HepG2 (cell line): ENCODE results near the gene SH2D2A. TPM values are rescaled to one million over a fixed set of nuclear protein-coding genes. Genes with fewer than 3 reads are reported as not detected.

Experiments used
- CCDC6 ChIP-seq: sonication (generic); formaldehyde crosslinking; IDR thresholded peaks from 2 replicates; pipeline ENCODE4 v1.8.1; 2022; ENCODE audit warnings: mild to moderate bottlenecking, missing genetic modification reagents, moderate library complexity
- KDM5B ChIP-seq: sonication (generic); formaldehyde crosslinking; IDR thresholded peaks from 2 replicates; pipeline ENCODE4 v1.4.0; 2020; ENCODE audit warnings: missing genetic modification reagents, mild to moderate bottlenecking, borderline replicate concordance
- MAFG ChIP-seq: sonication (generic); formaldehyde crosslinking; IDR thresholded peaks from 2 replicates; pipeline ENCODE4 v1.5.1; 2020; ENCODE audit warnings: mild to moderate bottlenecking, missing genetic modification reagents
- SOX13 ChIP-seq, 3 experiments: fragments of 450-650 bp in 1 of 3; sonication (generic) in 1 of 3; formaldehyde crosslinking in 1 of 3; IDR thresholded peaks in 2 of 3; conservative IDR thresholded peaks in 1 of 3; 2 replicates each; pipeline versions ENCODE4 v1.5.0 to v1.6.1; 2016 to 2020; ENCODE audit warnings: antibody characterized with exemption in 1 of 3, mild to moderate bottlenecking in 1 of 3, missing compliant biosample characterization in 1 of 3, missing genetic modification reagents in 1 of 3, moderate library complexity in 1 of 3
- STAT6 ChIP-seq: sonication (generic); formaldehyde crosslinking; IDR thresholded peaks from 2 replicates; pipeline ENCODE4 v1.4.0; 2020; ENCODE audit warnings: missing genetic modification reagents, mild to moderate bottlenecking, borderline replicate concordance
- TFDP2 ChIP-seq: sonication (generic); formaldehyde crosslinking; IDR thresholded peaks from 2 replicates; pipeline ENCODE4 v1.4.0; 2020; ENCODE audit warnings: missing genetic modification reagents
- TOE1 ChIP-seq: sonication (generic); formaldehyde crosslinking; IDR thresholded peaks from 2 replicates; pipeline ENCODE4 v1.4.0; 2020; ENCODE audit warnings: mild to moderate bottlenecking, missing genetic modification reagents
- ZBTB10 ChIP-seq: sonication (generic); formaldehyde crosslinking; IDR thresholded peaks from 2 replicates; pipeline ENCODE4 v1.4.0; 2020; ENCODE audit warnings: missing genetic modification reagents, borderline replicate concordance
- ZMAT3 ChIP-seq: sonication (generic); formaldehyde crosslinking; conservative IDR thresholded peaks from 2 replicates; pipeline ENCODE4 v1.7.0; 2021; ENCODE audit warnings: missing genetic modification reagents
- ZNF558 ChIP-seq: sonication (generic); formaldehyde crosslinking; IDR thresholded peaks from 2 replicates; pipeline ENCODE4 v1.9.0; 2022; ENCODE audit warnings: mild to moderate bottlenecking, missing genetic modification reagents, borderline replicate concordance
- ZNF678 ChIP-seq: sonication (generic); formaldehyde crosslinking; IDR thresholded peaks from 2 replicates; pipeline ENCODE4 v1.4.0; 2020; ENCODE audit warnings: mild to moderate bottlenecking, missing genetic modification reagents
- ZNF746 ChIP-seq: sonication (generic); formaldehyde crosslinking; IDR thresholded peaks from 2 replicates; pipeline ENCODE4 v1.8.0; 2022; ENCODE audit warnings: mild to moderate bottlenecking, missing genetic modification reagents
- ZNF761 ChIP-seq: sonication (generic); formaldehyde crosslinking; conservative IDR thresholded peaks from 2 replicates; pipeline ENCODE4 v1.4.0; 2020; ENCODE audit warnings: mild to moderate bottlenecking, missing genetic modification reagents
- ZSCAN25 ChIP-seq: sonication (generic); formaldehyde crosslinking; IDR thresholded peaks from 2 replicates; pipeline ENCODE4 v1.8.0; 2022; ENCODE audit warnings: mild to moderate bottlenecking, missing genetic modification reagents
- polyA plus RNA-seq, 8 experiments: library from polyadenylated mRNA; depleted of rRNA in 3 of 8; stranded (reverse) in 7 of 8; unstranded in 1 of 8; fragments of >200 nt; fragmentation: Illumina TruSeq in 4 of 8; extraction: Trizol in 4 of 8; gene quantifications; 2 replicates each; pipeline versions ENCODE4 v1.2.1 to v1.2.3, GENCODE V29; 2011 to 2016; ENCODE audit warnings: low read depth in 4 of 8, missing spikeins in 1 of 8, mixed read lengths in 1 of 8; ENCODE audit not compliant: insufficient read depth in 1 of 8
- total RNA-seq, 5 experiments: library from RNA; depleted of rRNA; stranded (reverse); fragments of >200 nt; fragmentation: Illumina TruSeq; extraction: Trizol; gene quantifications; 2 replicates each; pipeline ENCODE4 v1.2.3, GENCODE V29; 2016; ENCODE audit warnings: low read depth in 1 of 5
- TF ChIP-seq, protein P1 (sequence below): sonication (generic); formaldehyde crosslinking; IDR thresholded peaks from 2 replicates; pipeline ENCODE4 v1.5.0; 2020; ENCODE audit warnings: missing genetic modification reagents

SH2D2A gene
- total and polyA plus RNA-seq, 2 of the 13 experiments (the other 11 are each of a cell fraction or from before 2014, with no cell fraction given) = 0.57 to 0.73 TPM

DNA sequence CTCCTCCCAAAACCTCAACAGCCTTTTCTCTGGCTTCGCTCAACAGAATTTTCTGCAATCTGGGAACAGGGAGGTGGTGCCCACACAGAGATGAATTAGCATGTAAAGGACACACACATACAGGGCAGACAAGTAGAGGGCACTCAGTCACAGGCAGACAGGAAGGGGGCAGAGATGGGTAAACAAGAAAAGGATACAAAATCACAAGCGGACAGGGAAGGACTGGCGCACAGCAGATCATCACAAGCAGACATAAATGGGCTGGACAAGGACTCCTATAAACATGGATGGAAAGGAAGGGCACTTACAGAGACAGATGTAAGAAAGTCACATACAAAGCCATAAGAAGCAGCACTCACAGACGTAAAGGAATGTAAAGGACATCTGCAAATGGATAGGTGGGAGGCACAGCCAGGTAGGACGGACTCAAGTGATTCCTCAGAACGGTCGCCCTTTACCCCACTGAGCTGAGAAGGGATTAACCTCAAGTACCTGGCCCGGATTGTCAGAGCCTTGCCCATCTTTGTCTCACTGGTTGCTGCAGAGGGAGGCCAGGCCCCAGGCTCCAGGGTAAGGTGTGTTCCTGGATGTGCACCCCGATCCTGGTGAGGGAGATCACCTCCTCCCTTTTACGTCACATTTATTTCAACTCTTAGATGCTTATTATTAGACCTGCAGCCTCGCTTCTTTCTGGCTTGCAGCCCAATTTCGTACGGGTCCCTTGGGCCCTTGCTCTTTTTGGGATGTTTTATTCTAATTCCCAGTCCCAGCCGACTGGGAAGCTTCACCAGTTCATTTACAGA, 50.1 kb downstream of the SH2D2A start (continued):
- TF ChIP-seq, protein P1, sequence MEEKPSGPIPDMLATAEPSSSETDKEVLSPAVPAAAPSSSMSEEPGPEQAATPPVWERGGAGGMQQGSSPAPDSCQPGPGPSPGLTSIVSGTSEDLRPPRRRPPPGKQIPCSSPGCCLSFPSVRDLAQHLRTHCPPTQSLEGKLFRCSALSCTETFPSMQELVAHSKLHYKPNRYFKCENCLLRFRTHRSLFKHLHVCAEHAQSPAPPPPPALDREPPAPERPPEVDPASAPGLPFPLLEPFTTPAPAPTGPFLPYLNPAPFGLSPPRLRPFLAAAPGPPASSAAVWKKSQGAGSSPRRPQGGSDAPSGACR (CRISPR knock-in tag) = no peak
- TF ChIP-seq TOE1 (CRISPR knock-in tag) (no peak), ZNF746 (CRISPR knock-in tag) (no peak), ZNF761 (CRISPR knock-in tag) (0 out of 2 replicates have a peak, but pooled peaks have one; percentile 28), CCDC6 (CRISPR knock-in tag) (0 out of 2 replicates have a peak, but pooled peaks have one; percentile 9), MAFG (CRISPR knock-in tag) (no peak), STAT6 (CRISPR knock-in tag) (no peak), KDM5B (CRISPR knock-in tag) (peak; percentile 24; the same call in 1 of the 2 replicates), ZMAT3 (0 out of 2 replicates have a peak, but pooled peaks have one; percentile 16), ZSCAN25 (no peak), ZNF558 (CRISPR knock-in tag) (no peak), ZNF678 (no peak), ZBTB10 (0 out of 2 replicates have a peak, but pooled peaks have one; percentile 40), TFDP2 (CRISPR knock-in tag) (no peak), SOX13 (IDR thresholded peaks at IDR 0.05) (no peak), SOX13 (CRISPR knock-in tag; conservative IDR thresholded peaks at IDR 0.05 in 1 of 2, IDR thresholded peaks at IDR 0.05 in 1 of 2) (no peak)
